Measurements from ENCODE around the gene MYO15B. TPM values are rescaled to one million over a fixed set of nuclear protein-coding genes. Genes with fewer than 3 reads are reported as not detected.

MYO15B gene
- total and polyA plus RNA-seq, 2 experiments from 2014 or later = 1.3 to 7.2 TPM

DNA sequence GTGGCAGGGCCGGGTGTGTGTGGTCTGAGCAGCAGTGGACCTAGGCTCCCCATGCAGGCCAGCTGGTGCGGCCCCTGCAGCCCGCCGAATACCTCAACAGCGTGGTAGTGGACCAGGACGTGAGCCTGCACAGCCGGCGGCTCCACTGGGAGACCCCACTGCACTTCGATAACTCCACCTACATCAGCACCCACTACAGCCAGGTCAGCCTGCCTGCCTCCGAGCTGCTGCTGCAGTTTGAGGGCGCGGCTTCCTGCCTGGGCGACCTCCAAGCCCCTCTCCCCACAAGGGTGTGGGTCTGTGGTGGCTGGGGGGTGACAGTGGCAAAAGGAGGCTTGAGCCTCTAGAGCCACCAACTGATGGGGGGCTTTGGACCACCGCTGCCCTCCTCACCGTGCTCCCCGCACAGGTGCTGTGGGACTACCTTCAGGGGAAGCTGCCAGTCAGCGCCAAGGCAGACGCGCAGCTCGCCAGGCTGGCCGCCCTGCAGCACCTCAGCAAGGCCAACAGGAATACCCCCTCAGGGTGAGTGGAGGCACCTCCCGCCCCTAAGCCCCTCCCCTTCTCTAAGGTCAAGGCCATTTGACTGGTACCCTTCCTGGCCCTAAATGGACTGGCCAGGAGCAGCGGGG, 37.2 kb downstream of the MYO15B start:
- Histone ChIP-seq H3K4me3 (no peak overlapping the region), H4K20me1 (ENCODE audit: insufficient read depth) (no peaks in the 10 kb centered on the region), H3K27ac (no peak overlapping the region), H3F3A (ENCODE audit: insufficient read depth) (no peaks in the 10 kb centered on the region), H3K4me2 (ENCODE audit: unreplicated experiment) (no peak overlapping the region), H3K79me2 (ENCODE audit: insufficient read depth) (no peaks in the 10 kb centered on the region), H3K9ac (no peak overlapping the region), H3K9me2 (ENCODE audit: insufficient read depth) (no peaks in the 10 kb centered on the region), H3K9me3 (ENCODE audit: low read depth) (no peaks in the 10 kb centered on the region), H2AFZ (no peak overlapping the region), H3K27me3 (replicated peaks; ENCODE audit: insufficient read depth) (no peaks in the 10 kb centered on the region), H3K4me1 (ENCODE audit: insufficient read depth) (no peaks in the 10 kb centered on the region), H3K36me3 (ENCODE audit: low read depth) (no peaks in the 10 kb centered on the region)
- no peak for DNase-seq
- TF ChIP-seq EZH2phosphoT487 (IDR thresholded peaks at IDR 0.05; ENCODE audit: insufficient read depth, low read depth) (no peak), EZH2 (IDR thresholded peaks at IDR 0.05; ENCODE audit: insufficient read depth, poor library complexity, severe bottlenecking) (no peak)
- in situ Hi-C loops (cut with MboI) = no loop called here
- 85 to 87% methylated on average over 19 to 23 of the region's 23 CpGs for WGBS, 2 experiments (ENCODE audit: low coverage in 1 of 2, low lambda C conversion rate in 2 of 2, missing lambda C conversion rate in 2 of 2)

DNA sequence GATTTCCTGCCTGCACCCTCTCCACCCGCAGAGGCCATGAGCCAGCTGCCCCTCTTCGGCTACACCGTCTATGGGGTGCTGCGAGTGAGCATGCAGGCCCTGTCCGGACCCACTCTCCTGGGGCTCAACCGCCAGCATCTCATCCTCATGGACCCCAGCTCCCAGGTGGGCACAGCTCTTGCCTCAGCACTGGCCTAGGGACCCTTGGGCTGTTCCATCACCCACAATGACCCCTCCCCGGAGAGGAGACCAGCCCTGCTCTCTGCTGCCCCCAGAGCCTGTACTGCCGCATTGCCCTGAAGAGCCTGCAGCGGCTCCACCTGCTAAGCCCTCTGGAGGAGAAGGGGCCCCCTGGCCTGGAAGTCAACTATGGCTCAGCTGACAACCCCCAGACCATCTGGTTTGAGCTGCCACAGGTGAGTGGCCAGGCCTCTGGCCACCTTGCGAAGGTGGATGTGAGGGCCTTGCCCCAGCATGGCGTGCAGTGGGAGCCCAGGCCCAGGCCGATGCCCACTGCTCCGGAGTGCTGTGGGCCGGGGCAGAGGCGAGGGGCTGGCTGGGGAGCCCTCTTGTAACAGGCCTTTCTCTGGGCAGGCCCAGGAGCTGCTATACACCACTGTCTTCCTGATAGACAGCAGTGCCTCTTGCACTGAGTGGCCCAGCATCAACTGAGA, 38.4 kb downstream of the MYO15B start:
- in situ Hi-C loops (cut with MboI) = no loop called here
- Histone ChIP-seq H4K20me1 (ENCODE audit: insufficient read depth) (no peaks in the 10 kb centered on the region), H3K36me3 (ENCODE audit: low read depth) (no peaks in the 10 kb centered on the region), H3K9ac (no peak overlapping the region), H3F3A (ENCODE audit: insufficient read depth) (no peaks in the 10 kb centered on the region), H3K27ac (no peak overlapping the region), H3K9me2 (ENCODE audit: insufficient read depth) (no peaks in the 10 kb centered on the region), H3K9me3 (ENCODE audit: low read depth) (no peaks in the 10 kb centered on the region), H3K4me3 (no peak overlapping the region), H2AFZ (no peak overlapping the region), H3K4me2 (ENCODE audit: unreplicated experiment) (no peak overlapping the region), H3K79me2 (ENCODE audit: insufficient read depth) (no peaks in the 10 kb centered on the region), H3K4me1 (ENCODE audit: insufficient read depth) (no peaks in the 10 kb centered on the region), H3K27me3 (replicated peaks; ENCODE audit: insufficient read depth) (no peaks in the 10 kb centered on the region)
- DNase-seq = peak; percentile 44
- WGBS, 2 experiments (ENCODE audit: low coverage in 1 of 2, low lambda C conversion rate in 2 of 2, missing lambda C conversion rate in 2 of 2) = 86 to 89% methylated on average over 10 to 14 of the region's 15 CpGs
- TF ChIP-seq EZH2 (IDR thresholded peaks at IDR 0.05; ENCODE audit: insufficient read depth, poor library complexity, severe bottlenecking) (no peak), EZH2phosphoT487 (IDR thresholded peaks at IDR 0.05; ENCODE audit: insufficient read depth, low read depth) (no peak)

DNA sequence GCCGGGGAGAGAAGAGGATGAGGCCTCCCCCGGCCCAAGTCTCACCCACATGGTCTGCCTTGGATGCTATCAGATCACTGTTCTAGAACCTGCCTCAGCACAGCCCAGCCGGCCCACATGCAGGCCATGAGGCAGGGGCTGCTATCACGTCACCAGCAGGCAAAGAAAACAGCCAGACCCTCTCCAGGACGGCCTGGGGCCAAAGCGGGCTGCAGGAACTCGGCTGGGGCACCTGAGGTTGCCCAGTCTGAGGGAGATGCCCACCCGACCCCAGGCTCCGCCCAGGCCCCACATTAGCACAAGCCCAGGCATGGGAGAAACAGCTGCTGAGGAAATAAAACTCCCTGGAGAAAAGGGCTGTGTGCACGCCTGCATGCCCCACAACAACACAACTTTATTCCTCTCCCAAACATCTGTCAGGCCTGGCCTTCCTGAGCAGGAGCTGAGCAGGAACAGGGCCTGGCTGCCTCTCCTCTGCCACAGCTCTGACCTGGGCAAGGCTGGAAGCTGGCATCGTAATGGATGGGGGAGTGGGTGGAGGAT, 39.0 kb downstream of the MYO15B start:
- no peaks in the 10 kb centered on the region for H3K4me1 ChIP-seq (ENCODE audit: insufficient read depth)

DNA sequence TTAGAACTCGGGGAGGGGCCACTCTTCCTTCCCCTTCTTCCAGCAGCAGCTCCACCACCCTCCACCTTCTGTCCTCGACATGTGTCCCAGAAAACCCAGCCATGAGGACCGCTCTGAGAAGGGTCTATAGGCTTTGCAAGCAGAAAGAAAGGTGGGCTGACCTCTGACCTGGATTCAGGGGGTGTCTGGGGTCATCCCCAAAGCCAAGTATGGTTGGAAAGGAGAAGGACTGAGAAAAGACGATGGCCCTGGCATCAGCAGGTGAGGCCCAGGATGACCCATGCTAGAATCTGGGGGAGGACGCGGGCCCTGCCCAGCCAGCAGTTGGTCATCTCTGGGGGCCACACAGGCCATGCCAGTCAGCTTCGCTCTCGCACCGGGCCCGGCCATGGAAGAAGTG, 39.5 kb downstream of the MYO15B start:
- no peak overlapping the region for H3K9ac ChIP-seq
- no peaks in the 10 kb centered on the region for H3K79me2 ChIP-seq (ENCODE audit: insufficient read depth)
- no peaks in the 10 kb centered on the region for H4K20me1 ChIP-seq (ENCODE audit: insufficient read depth)
- H2AFZ ChIP-seq = no peak overlapping the region
- TF ChIP-seq EZH2phosphoT487 (IDR thresholded peaks at IDR 0.05; ENCODE audit: insufficient read depth, low read depth) (no peak), EZH2 (IDR thresholded peaks at IDR 0.05; ENCODE audit: insufficient read depth, poor library complexity, severe bottlenecking) (no peak)
- H3K9me2 ChIP-seq (ENCODE audit: insufficient read depth) = no peaks in the 10 kb centered on the region
- H3F3A ChIP-seq (ENCODE audit: insufficient read depth) = no peaks in the 10 kb centered on the region
- no peaks in the 10 kb centered on the region for H3K36me3 ChIP-seq (ENCODE audit: low read depth)
- H3K4me1 ChIP-seq (ENCODE audit: insufficient read depth) = no peaks in the 10 kb centered on the region
- no peak overlapping the region for H3K4me3 ChIP-seq
- in situ Hi-C loops (cut with MboI) = no loop called here
- no peak overlapping the region for H3K4me2 ChIP-seq (ENCODE audit: unreplicated experiment)
- H3K27ac ChIP-seq = no peak overlapping the region
- 90 to 92% methylated on average over 10 of the region's 10 CpGs for WGBS, 2 experiments (ENCODE audit: low coverage in 1 of 2, low lambda C conversion rate in 2 of 2, missing lambda C conversion rate in 2 of 2)
- no peak for DNase-seq
- no peaks in the 10 kb centered on the region for H3K27me3 ChIP-seq (replicated peaks; ENCODE audit: insufficient read depth)
- H3K9me3 ChIP-seq (ENCODE audit: low read depth) = no peaks in the 10 kb centered on the region

More for the DNA sequence above, 39.0 kb downstream of the MYO15B start:
- Histone ChIP-seq H4K20me1 (ENCODE audit: insufficient read depth) (no peaks in the 10 kb centered on the region), H3K27ac (no peak overlapping the region), H3K9me3 (ENCODE audit: low read depth) (no peaks in the 10 kb centered on the region), H3K36me3 (ENCODE audit: low read depth) (no peaks in the 10 kb centered on the region), H3K79me2 (ENCODE audit: insufficient read depth) (no peaks in the 10 kb centered on the region), H3F3A (ENCODE audit: insufficient read depth) (no peaks in the 10 kb centered on the region), H3K4me2 (ENCODE audit: unreplicated experiment) (no peak overlapping the region), H3K27me3 (replicated peaks; ENCODE audit: insufficient read depth) (no peaks in the 10 kb centered on the region), H3K4me3 (no peak overlapping the region), H2AFZ (no peak overlapping the region), H3K9ac (no peak overlapping the region), H3K9me2 (ENCODE audit: insufficient read depth) (no peaks in the 10 kb centered on the region)
- no peak for TF ChIP-seq EZH2phosphoT487 (IDR thresholded peaks at IDR 0.05; ENCODE audit: insufficient read depth, low read depth)
- TF ChIP-seq EZH2 (IDR thresholded peaks at IDR 0.05; ENCODE audit: insufficient read depth, poor library complexity, severe bottlenecking) = no peak
- WGBS, 2 experiments (ENCODE audit: low coverage in 1 of 2, low lambda C conversion rate in 2 of 2, missing lambda C conversion rate in 2 of 2) = 83 to 89% methylated on average over 10 to 11 of the region's 11 CpGs
- in situ Hi-C loops (cut with MboI) = no loop called here
- DNase-seq = no peak
